Stimulated activated CD8-positive, alpha-beta memory T cell treated with anti-CD3 and anti-CD28 coated beads, Interleukin-7, amount 100 ng/mL, for 4 hours (primary cell): ENCODE results near the gene CIZ1.
A peak's percentile ranks its signal among the peaks of the same experiment; 100 is the strongest.
"Not testable (repeated sequence)": the region's sequence is repeated elsewhere in the genome, so short reads cannot be mapped to it uniquely, and the experiment has no call there.

Experiments
- DNase-seq, 2 donors: peaks; one replicate each; pipeline ENCODE4 v3.0.0-alpha.2; 2020; ENCODE audit warnings: low read depth in 2 of 2

CIZ1 gene, protein sequence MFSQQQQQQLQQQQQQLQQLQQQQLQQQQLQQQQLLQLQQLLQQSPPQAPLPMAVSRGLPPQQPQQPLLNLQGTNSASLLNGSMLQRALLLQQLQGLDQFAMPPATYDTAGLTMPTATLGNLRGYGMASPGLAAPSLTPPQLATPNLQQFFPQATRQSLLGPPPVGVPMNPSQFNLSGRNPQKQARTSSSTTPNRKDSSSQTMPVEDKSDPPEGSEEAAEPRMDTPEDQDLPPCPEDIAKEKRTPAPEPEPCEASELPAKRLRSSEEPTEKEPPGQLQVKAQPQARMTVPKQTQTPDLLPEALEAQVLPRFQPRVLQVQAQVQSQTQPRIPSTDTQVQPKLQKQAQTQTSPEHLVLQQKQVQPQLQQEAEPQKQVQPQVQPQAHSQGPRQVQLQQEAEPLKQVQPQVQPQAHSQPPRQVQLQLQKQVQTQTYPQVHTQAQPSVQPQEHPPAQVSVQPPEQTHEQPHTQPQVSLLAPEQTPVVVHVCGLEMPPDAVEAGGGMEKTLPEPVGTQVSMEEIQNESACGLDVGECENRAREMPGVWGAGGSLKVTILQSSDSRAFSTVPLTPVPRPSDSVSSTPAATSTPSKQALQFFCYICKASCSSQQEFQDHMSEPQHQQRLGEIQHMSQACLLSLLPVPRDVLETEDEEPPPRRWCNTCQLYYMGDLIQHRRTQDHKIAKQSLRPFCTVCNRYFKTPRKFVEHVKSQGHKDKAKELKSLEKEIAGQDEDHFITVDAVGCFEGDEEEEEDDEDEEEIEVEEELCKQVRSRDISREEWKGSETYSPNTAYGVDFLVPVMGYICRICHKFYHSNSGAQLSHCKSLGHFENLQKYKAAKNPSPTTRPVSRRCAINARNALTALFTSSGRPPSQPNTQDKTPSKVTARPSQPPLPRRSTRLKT

DNA sequence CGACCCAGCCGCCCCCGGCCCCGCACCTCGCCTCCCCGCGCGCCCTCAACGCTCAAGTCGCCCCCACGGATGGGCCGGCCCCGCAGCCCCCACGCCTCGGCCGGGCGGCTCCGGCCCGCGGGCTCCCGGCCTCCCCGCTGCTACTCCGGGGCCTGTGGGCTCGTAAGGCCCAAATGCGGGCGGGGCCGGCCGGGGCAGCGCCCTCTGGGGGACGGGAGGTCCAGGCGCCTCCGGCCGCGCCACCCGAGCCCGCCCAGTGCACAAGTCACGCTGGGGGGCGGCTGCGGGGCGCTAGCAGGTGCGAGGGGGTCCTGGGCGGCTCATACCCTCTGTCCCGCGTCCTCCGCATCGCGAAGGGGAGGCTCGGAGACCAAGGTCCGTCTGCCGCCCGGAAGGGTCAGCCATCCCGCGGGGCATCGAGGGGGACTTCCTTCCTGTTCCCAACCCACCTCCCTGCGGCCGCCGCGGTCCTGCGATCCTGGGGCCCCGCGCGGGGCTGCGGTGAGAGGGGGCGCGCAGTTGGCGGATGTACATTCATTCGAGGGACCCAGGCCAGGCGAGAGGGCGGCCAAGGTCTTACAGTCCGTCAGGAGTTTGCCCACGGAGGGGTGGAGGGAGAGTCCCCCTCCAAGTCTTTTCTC is at the start of gene CIZ1:
TSS of gene CIZ1 (minus strand) at position 167 of the 641 bp plus-strand sequence. CDS start 715 bp downstream, outside the sequence.
- DNase-seq, result peak; percentile 20 to 73

DNA sequence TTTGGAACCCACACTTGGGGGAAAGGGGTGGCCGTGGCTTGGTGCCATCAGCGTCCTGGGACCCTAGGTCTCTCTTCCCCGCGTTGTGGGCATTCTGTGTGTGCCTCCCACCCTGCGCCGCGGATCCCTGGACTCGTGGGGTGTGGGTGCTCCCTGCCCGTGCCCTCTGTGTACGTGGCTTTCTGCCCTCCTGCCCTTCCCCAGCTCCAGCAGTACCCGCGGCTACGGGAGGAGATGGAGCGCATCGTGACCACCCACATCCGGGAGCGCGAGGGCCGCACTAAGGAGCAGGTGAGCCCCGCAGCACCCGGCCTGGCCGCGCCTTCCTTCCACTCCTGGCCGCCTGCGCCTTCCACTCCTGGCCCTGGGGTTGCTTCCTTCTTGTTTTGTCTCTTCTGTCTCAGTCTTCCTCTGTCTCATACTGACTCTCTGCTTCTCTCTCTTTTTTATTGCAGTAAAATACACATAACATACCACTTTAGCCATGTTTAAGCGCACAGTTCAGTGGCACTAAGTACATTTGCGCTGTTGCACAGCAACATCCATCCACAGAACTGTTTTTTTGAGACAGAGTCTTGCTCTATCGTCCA is 42.5 kb upstream of the CIZ1 start:
- no peak for DNase-seq

DNA sequence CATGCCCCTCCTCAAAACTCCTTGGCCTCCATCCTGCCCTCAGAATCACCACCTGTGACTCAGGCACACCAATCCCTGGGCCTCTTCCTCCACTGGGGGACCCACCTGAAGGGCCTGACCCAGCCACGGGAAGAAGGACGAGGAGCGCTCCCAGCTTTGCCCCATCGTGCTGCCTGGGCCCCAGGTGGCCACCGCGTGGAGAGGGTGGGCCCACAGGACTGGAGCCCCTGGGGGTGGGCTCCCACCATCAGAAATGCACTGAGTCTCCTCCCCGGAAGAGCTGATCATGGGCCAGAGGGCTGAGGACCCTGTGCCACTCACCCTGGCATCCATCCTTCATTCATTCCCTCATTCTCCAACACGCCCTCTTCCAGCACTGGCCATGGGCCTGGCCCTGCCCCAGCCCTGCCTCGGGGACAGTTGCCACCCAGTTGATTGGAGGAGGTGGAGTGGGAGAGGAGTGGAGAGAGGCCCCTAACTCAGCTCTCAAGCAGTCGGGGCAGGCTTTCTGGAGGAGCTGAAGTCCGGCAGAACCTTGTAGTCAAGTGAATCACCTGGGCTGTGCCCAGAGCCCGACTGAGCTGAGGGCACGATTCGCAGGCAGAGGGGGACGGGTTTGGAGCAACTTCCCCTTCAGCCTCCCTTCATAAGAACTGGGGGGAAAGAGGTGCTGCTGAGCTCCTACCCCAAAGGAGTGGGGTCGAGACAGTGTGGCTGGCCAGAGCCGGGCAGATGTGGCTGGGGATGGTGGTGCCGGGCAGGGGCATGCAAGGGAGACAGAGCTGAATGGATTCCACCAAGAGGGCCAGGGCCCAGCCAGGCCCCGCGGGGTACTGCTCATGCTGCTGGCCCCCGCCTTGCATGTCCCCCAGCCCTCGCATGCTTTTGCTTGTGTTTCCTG is 41.4 kb upstream of the CIZ1 start:
- DNase-seq, result no peak

DNA sequence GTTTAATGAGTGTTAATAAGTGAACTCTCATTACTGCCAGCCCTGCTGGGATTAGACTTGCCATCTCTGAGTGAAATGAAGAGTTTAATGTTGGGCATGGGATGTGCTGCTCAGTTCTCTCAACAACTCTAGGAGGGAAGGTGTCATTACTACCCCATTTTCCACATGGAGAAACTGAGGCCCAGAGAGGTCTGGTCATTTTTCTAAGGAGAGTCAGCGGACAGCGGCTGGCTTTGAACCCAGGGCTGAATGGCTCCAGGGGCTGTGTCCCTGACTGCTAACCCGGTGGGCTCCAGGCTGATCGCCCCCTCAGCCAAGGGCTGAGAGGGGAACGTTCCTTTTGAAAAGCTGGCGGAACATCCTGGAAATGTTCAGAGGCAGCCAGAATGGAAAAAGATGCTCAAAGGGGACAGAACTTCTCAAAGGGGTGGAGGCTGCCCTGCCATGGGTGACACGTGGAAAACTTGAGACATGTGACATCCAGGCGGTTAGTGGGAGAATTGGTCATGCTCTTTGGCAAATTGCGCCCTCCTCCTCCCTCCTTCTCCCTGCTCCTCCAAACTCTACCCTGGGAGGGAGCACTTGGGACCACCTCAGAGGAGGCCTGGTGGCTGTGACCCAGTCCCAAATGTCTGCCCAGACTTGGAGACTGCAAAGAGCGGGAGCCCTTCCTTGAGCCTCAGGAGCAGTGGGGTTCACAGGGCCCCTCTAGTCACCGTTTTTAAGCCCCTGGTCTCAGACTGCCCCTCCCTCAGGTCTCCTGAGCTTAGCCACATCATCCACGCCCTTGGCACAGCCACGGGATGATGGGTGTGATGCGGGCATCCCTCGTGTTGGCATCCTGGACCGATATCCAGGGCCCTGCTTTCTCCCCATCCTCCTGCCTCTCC is 40.5 kb upstream of the CIZ1 start:
- DNase-seq, result no peak

DNA sequence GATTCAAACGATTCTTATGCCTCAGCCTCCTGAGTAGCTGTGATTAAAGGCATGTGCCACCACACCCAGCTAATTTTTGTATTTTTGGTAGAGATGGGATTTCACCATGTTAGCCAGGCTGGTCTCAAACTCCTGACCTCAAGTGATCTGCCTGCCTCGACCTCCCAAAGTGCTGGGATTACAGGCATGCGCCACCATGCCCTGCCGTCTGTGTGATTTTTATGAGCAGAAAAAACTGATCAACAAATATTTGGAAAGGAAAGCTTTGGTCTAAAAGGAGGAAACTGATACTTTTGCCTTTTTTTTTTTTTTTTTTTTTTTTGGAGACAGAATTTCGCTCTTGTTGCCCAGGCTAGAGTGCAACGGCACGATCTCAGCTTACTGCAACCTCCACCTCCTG is 39.5 kb upstream of the CIZ1 start:
- DNase-seq, result not testable (repeated sequence)

DNA sequence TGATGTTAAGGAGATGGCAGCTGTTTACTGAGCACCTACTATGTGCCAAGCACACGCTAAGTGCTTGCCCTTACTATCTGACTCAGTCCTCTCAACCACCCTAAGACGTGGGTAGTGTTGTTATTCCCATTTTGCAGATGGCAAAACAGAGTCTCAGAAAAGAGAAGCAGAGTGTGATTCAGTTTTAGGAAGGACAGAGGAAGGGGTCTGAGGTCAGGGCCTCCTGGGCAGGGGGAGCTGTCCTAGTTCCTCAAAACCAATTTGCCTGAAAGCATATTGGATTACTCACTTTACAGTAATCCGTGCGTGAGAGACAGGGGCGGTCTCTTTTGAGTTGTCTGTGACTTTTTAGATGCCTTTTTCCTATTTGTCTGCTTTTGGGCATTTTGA is 35.0 kb upstream of the CIZ1 start:
- DNase-seq, result no peak

DNA sequence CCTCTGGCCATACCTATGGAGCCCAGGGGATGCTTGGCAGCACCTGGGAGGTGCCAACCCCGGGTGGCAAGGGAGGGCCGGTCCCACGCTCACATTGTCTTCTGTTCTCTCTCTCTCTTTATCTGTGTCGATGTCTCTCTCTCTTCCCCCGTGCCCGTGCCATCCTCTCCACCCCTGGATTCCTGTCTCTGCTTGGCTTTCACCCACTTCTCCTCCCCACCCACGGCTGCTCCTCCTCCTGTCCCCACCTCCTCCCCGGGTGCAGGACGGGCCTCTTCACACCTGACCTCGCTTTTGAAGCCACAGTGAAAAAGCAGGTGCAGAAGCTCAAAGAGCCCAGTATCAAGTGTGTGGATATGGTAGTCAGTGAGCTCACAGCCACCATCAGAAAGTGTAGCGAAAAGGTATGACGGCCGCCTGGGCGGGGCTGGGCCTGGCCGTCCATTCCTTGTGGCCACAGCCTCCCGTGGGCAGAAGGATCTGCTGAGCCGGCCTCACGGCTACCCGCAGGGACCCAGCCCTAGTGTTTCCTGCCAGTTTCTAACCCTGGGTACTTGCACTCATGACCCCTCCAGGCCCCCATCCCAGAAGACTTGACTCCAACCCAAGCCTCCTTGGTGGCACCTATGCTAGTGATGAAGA is 34.5 kb upstream of the CIZ1 start:
- no peak for DNase-seq

DNA sequence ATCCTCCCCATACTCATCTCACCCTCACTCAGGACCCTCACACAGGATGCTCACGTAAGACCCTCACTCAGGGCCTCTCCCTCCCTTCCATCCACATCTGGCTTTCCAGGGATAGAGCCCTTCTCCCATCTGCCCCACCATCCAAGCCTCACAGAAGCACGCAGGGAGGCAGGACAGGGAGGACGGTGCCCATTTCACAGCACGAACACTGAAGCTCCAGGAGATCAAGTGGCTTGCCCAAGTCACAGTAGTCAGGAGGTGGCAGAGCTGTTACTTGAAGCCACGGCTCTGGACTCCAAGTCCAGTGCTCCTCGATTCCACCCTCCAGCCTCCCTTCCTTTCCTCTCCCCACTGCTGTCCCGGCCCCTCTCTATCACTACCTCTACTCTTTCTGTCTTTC is 33.5 kb upstream of the CIZ1 start:
- DNase-seq, result no peak

DNA sequence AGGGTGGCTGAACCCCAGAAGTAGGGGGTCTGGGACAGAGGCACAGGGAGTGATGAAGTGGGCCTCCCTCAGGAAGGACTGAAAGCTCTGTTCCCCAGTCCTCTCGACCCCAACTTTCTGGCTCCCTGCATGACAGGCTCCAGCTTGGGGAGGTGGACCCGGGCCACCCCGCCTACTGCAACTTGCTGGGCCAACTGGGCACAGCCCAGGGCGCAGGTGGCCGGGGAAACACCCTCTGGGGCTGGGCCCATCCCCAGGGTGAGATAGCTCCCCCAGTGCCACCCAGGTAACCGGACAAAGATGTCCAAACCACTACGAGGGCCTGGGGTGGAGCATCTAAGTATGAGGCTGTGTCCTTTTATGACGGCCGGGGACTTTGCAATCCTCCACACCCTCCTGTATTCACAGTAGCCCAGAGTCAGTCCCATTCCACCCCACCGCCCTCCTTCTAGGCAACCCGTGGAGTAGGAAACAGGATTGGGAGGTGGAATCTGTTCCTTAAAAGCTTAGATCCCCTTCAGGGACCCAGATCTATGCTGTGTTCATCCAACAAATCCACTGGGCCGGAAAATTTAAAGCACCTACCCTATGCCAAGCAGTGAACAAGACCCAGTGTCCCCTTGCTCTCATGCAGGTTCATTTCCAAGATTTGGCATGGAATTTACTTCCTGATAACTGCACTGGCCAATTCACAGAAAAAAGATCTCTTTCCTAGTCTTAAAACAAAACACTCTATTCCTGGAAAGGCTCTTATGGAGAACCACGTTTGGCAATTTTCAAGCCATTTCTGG is 31.7 kb upstream of the CIZ1 start:
- no peak for DNase-seq

DNA sequence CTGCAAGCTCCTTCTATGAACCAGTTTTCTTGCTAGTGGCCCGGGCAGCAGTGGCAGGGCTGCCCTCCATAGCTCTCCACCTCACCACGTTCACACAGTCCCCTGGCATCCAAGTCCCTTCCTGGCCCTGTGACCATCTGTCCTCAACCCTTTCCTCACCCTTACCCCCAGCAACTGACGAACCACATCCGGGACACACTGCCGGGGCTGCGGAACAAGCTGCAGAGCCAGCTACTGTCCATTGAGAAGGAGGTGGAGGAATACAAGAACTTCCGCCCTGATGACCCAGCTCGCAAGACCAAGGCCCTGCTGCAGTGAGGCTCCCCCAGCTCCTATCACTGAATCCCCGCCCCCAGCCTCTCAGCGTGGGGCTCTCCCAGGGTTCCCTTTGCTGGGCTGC is 30.7 kb upstream of the CIZ1 start:
- DNase-seq, result no peak

DNA sequence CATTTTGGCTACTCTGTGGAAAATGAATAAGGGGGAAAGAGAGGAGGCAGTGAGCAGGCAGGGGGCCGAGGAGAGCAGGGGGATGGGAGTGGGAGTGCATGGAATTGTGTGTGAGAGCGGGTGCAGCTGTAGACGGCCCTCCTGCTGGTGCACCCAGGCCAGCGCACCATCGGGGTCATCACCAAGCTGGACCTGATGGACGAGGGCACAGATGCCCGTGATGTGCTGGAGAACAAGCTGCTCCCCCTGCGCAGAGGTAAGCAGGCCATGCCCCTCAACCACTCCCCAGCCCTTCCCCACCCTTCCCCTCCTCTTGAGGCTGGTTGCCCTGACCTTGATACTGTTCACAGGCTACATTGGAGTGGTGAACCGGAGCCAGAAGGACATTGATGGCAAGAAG is 28.5 kb upstream of the CIZ1 start:
- DNase-seq, result no peak

DNA sequence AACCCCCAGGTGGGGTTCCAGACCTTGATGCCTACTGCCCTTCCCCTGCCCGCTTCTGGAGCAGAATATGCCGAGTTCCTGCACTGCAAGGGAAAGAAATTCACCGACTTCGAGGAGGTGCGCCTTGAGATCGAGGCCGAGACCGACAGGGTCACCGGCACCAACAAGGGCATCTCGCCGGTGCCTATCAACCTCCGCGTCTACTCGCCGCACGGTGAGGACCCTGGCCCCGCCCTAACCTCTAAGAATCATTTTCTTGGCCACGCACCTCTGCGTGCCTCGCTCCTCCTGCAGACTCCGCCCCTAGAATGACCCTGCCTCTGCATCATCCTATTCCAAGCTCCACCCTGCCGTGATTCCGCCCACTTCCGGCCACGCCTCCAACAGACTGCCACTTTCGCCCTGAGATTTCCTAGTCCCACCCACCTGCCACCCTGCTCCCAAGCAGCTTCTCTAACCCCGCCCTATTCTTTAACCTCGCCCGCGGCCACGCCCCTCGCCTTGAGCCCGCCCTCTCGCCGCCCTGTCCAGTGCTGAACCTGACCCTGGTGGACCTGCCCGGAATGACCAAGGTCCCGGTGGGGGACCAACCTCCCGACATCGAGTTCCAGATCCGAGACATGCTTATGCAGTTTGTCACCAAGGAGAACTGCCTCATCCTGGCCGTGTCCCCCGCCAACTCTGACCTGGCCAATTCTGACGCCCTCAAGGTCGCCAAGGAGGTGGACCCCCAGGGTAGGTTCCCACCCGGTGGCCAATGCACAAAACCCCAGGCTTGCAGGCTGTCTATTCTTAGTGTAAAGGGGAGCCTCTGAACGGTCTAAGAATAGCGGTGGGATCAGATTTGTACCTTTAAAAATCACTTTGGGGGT is 27.4 kb upstream of the CIZ1 start:
- peak; percentile 82 to 89 for DNase-seq

DNA sequence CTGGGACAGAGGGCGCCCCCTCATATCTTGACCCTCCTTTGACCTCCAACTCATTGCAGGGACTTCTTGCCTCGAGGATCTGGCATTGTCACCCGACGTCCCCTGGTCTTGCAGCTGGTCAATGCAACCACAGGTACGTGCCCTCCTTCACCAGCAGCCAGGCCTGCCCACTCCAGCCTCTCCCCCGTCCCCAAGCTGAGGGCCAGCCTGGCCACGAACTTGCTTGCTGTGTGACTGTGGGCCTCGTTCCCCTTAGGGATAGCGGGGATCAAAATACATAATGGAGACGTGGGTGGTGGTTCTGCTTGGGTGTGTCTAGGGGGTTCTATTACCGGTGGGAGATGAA is 26.8 kb upstream of the CIZ1 start:
- DNase-seq, result no peak

DNA sequence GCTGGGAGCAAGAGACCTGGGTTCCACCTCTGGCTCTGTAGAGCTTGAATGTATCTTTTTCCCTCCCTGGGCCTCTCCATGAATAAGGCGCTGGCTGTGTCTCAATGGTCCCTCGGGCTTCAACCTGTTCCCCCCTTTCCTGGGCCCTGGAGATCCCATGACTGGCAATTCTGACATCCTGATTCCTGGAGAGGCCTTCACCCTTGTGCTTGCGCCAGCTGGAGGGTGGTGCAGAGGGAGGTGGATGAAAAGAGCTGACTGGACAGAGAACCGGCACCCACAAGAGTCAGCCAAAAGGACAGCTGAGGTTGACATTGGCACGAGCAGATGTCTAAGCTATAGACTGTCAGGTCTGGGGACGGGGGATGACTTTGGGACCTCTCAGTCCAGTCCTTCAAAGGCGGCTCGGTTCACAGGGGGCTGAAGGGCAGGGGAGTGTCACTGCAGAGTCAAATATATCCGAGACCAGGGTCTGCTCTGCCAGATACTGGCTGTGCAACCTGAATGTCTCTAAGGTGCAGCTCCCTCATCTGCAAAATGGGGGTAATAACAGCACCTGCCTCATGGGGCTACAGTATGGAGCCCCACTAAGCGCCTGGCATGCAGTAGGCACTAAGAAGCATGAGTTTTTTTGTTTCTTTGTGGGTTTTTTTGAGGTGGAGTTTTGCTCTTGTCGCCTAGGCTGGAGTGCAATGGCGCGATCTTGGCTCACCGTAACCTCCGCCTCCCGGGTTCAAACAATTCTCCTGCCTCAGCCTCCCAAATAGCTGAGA is 25.6 kb upstream of the CIZ1 start:
- no peak for DNase-seq

DNA sequence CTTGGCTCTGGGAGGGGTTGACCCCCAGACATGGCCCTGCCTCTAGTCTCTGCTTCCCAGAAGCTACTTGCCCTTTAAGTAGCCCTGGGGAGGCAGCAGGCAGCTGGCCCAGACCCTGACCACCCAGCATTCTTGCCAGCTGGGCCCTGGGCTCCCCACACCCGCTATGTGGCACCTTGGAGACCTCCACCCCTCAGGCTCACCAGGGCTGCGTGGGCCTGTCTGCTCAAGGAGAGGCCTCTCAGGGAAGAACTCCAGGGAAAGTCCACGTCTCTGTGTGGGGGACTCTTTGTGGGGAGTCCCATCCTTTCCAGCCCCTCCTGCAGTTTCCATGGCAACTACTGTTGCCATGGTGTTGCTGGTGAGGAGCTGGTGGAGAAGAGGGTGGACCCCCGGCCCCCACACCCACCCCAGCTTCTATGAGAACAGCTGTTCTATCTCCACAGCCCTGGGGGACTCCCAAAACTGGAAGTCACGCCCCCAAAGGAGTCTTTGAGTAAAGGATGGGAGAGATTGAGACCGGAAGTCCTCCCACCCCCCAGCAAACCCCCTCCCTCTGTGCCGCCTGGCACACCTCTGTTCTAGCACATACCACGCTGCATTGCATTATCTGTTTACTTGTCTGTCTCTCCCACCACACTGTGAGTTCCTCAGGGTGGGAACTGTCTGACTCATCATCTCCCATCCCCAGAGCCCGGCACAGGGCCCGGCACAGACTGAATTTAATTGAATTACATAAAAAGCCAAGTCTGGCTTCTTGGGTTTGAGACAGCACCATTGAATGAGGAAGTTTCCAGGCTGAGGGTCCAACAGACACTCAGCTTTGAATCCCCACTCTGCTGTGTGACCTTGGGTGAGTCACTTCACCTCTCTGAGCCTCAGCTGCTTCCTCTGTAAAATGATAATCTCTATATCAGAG is 24.4 kb upstream of the CIZ1 start:
- DNase-seq, result no peak
